B cell (primary cell): ENCODE data around the gene KRTAP25-1. TPM values are rescaled to one million over a fixed set of nuclear protein-coding genes. Genes with fewer than 3 reads are reported as not detected.

Experiments
- ATAC-seq: fragments of 200-7000 bp; cut with Tn5 transposase; one replicate; pipeline ENCODE4 v1.10.0; 2021; ENCODE audit warnings: low read depth, mild to moderate bottlenecking, moderate number of reproducible peaks, moderate library complexity
- CTCF ChIA-PET: fragments of 350-600 bp; sonication (Branson Sonifier 250); formaldehyde crosslinking; loops from one replicate; lab custom pipeline; 2021; ENCODE audit warnings: antibody characterized with exemption, inconsistent platforms; lab: Charles Lee
- POLR2A ChIA-PET: fragments of 350-600 bp; sonication (Branson Sonifier 250); formaldehyde crosslinking; loops from one replicate; lab custom pipeline; 2021; ENCODE audit warnings: antibody characterized with exemption; lab: Charles Lee
- DNase-seq: peaks from one replicate; pipeline ENCODE4 v3.0.0; 2013
- H2AFZ ChIP-seq: 2 replicates; pipeline ENCODE4 v1.6.1; 2012; ENCODE audit warnings: mild to moderate bottlenecking, low read depth, low read length; ENCODE audit not compliant: insufficient read depth, poor library complexity, severe bottlenecking
- H3K27ac ChIP-seq, 2 donors: 1 replicate in 1 of 2; 2 replicates in 1 of 2; pipeline ENCODE4 v1.5.1; 2012 to 2013; ENCODE audit warnings: low read length in 2 of 2, mild to moderate bottlenecking in 2 of 2, moderate library complexity in 1 of 2
- H3K27me3 ChIP-seq, 4 experiments: fragments of 200-600 bp in 1 of 4; sonication (generic) in 1 of 4; replicated peaks in 1 of 4; 1 replicate in 2 of 4; 2 replicates in 2 of 4; pipeline versions ENCODE4 v1.6.1 to v1.7.0; 2013 to 2016; ENCODE audit warnings: low read length in 3 of 4, mild to moderate bottlenecking in 2 of 4, mixed read lengths in 1 of 4, moderate library complexity in 1 of 4; ENCODE audit not compliant: insufficient read depth in 4 of 4, control insufficient read depth in 3 of 4; ENCODE audit errors: control extremely low read depth in 1 of 4
- H3K36me3 ChIP-seq, 2 experiments: replicated peaks in 1 of 2; 1 replicate in 1 of 2; 2 replicates in 1 of 2; pipeline versions ENCODE4 v1.6.1 to v1.7.1; 2013; ENCODE audit warnings: low read length in 1 of 2; ENCODE audit not compliant: insufficient read depth in 2 of 2, control insufficient read depth in 1 of 2; ENCODE audit errors: control extremely low read depth in 1 of 2, extremely low read depth in 1 of 2
- H3K4me1 ChIP-seq, 2 donors: fragments of 200-600 bp in 1 of 2; sonication (generic) in 1 of 2; 1 replicate in 1 of 2; 2 replicates in 1 of 2; pipeline versions ENCODE4 v1.5.1 to v1.6.1; 2013 to 2017; ENCODE audit warnings: low read length in 2 of 2; ENCODE audit not compliant: control insufficient read depth in 2 of 2, insufficient read depth in 2 of 2
- H3K4me2 ChIP-seq: replicated peaks from 2 replicates; pipeline ENCODE3; 2012; ENCODE audit warnings: mild to moderate bottlenecking, low read depth, low read length; ENCODE audit not compliant: poor library complexity, severe bottlenecking
- H3K4me3 ChIP-seq, 5 experiments: fragments of 200-600 bp in 1 of 5; sonication (generic) in 1 of 5; 1 replicate in 3 of 5; 2 replicates in 2 of 5; pipeline versions ENCODE4 v1.5.1 to v1.7.0; 2011 to 2016; ENCODE audit warnings: low read length in 4 of 5, mild to moderate bottlenecking in 4 of 5, low read depth in 2 of 5, control low read depth in 1 of 5, moderate library complexity in 1 of 5; ENCODE audit not compliant: insufficient read depth in 1 of 5; ENCODE audit errors: control extremely low read depth in 1 of 5, extremely low read depth in 1 of 5
- H3K79me2 ChIP-seq: fragments of 200-600 bp; sonication (generic); one replicate; pipeline ENCODE4 v1.6.0; 2016; ENCODE audit warnings: low read length; ENCODE audit not compliant: control insufficient read depth, insufficient read depth
- H3K9ac ChIP-seq: fragments of 200-600 bp; sonication (generic); 2 replicates; pipeline ENCODE4 v1.6.1; 2017; ENCODE audit warnings: mild to moderate bottlenecking, low read length, moderate library complexity
- H3K9me3 ChIP-seq, 3 donors: one replicate each; pipeline versions ENCODE4 v1.6.1 to v1.7.1; 2013; ENCODE audit warnings: low read length in 2 of 3; ENCODE audit not compliant: control insufficient read depth in 2 of 3, insufficient read depth in 1 of 3; ENCODE audit errors: control extremely low read depth in 1 of 3
- H4K20me1 ChIP-seq: 2 replicates; pipeline ENCODE4 v1.6.0; 2012; ENCODE audit warnings: mild to moderate bottlenecking, low read length; ENCODE audit not compliant: insufficient read depth, control insufficient read depth, poor library complexity, severe bottlenecking
- H3K27ac Mint-ChIP-seq: one replicate; pipeline ENCODE4 v1.8.0; 2021; ENCODE audit warnings: mixed read lengths
- H3K27me3 Mint-ChIP-seq: one replicate; pipeline ENCODE4 v1.8.0; 2021; ENCODE audit warnings: mixed read lengths
- H3K4me1 Mint-ChIP-seq: one replicate; pipeline ENCODE4 v1.8.0; 2021; ENCODE audit warnings: mixed read lengths
- H3K4me3 Mint-ChIP-seq: one replicate; pipeline ENCODE4 v1.8.0; 2021; ENCODE audit warnings: mixed read lengths
- H3K9me3 Mint-ChIP-seq: one replicate; pipeline ENCODE4 v1.8.0; 2022; ENCODE audit warnings: mixed read lengths; ENCODE audit not compliant: insufficient read depth
- CTCF ChIP-seq: fragments of 200-600 bp; IDR thresholded peaks from one replicate; pipeline ENCODE4 v1.8.0; 2022; ENCODE audit warnings: antibody characterized with exemption, mild to moderate bottlenecking
- EZH2 ChIP-seq: IDR thresholded peaks from 2 replicates; pipeline ENCODE4 v1.6.1; 2012; ENCODE audit warnings: borderline replicate concordance, low read depth, mild to moderate bottlenecking, moderate library complexity, low read length; ENCODE audit not compliant: insufficient read depth, poor library complexity, severe bottlenecking
- intact Hi-C: fragments of 100-400 bp; cut with micrococcal nuclease; formaldehyde crosslinking; loops from one replicate; pipeline ENCODE4 v1.10.0; 2022
- polyA plus RNA-seq: library from polyadenylated mRNA; depleted of rRNA; stranded (reverse); fragments of >200 nt; gene quantifications from 2 replicates; pipeline ENCODE4 v1.2.3, GENCODE V29; 2012
- total RNA-seq, 2 donors: library from RNA; stranded (reverse); fragments of 120-200 nt in 1 of 2; gene quantifications; 1 replicate in 1 of 2; 2 replicates in 1 of 2; pipeline versions ENCODE4 v1.2.3 to v1.2.4, GENCODE V29; 2013 to 2022

Gene KRTAP25-1
- total and polyA plus RNA-seq, 2 donors (not counting 1 experiment from before 2014, with no cell fraction given), result not detected

GRCh38 chr21:30245061-30245460 lies 44.3 kb downstream of the KRTAP25-1 start:
- no peaks in the 10 kb centered on the region for H3K36me3 ChIP-seq
- ChIA-PET POLR2A (no interaction called here), CTCF (no interaction called here)
- H3K4me2 ChIP-seq, result no peak overlapping the region
- Mint-ChIP-seq H3K4me1 (no peaks in the 10 kb centered on the region), H3K27ac (no peak overlapping the region), H3K4me3 (no peak overlapping the region), H3K27me3 (no peaks in the 10 kb centered on the region), H3K9me3 (peaks cover 5% of the 10 kb centered on the region)
- intact Hi-C loops, result no loop called here
- DNase-seq, result no peak
- no peaks in the 10 kb centered on the region for H3K4me1 ChIP-seq
- no peaks in the 10 kb centered on the region for H4K20me1 ChIP-seq
- no peaks in the 10 kb centered on the region for H3K79me2 ChIP-seq
- TF ChIP-seq CTCF (no peak), EZH2 (no peak)
- H3K27me3 ChIP-seq, result no peaks in the 10 kb centered on the region
- H3K9me3 ChIP-seq, result no peaks in the 10 kb centered on the region
- no peak for ATAC-seq
- H3K27ac ChIP-seq, result no peak overlapping the region
- no peak overlapping the region for H2AFZ ChIP-seq
- no peak overlapping the region for H3K9ac ChIP-seq
- no peak overlapping the region for H3K4me3 ChIP-seq

- Histone ChIP-seq H3K27me3 (no peaks in the 10 kb centered on the region), H3K27ac (no peak overlapping the region), H3K4me2 (no peak overlapping the region), H3K4me3 (no peak overlapping the region), H3K9ac (no peak overlapping the region), H3K9me3 (no peaks in the 10 kb centered on the region), H3K4me1 (no peaks in the 10 kb centered on the region), H3K36me3 (no peaks in the 10 kb centered on the region), H3K79me2 (no peaks in the 10 kb centered on the region), H2AFZ (no peak overlapping the region), H4K20me1 (no peaks in the 10 kb centered on the region)
- Mint-ChIP-seq H3K9me3 (peaks cover 3% of the 10 kb centered on the region), H3K4me1 (no peaks in the 10 kb centered on the region), H3K4me3 (no peak overlapping the region), H3K27ac (no peak overlapping the region), H3K27me3 (no peaks in the 10 kb centered on the region)
- ChIA-PET CTCF (no interaction called here), POLR2A (no interaction called here)
- intact Hi-C loops, result no loop called here
- DNase-seq (no peak), ATAC-seq (no peak)
- no peak for TF ChIP-seq EZH2
- TF ChIP-seq CTCF, result no peak
Measured at GRCh38 chr21:30243691-30244090, 45.6 kb downstream of the KRTAP25-1 start.
